ENCODE measurements around the gene STAB2.

DNA sequence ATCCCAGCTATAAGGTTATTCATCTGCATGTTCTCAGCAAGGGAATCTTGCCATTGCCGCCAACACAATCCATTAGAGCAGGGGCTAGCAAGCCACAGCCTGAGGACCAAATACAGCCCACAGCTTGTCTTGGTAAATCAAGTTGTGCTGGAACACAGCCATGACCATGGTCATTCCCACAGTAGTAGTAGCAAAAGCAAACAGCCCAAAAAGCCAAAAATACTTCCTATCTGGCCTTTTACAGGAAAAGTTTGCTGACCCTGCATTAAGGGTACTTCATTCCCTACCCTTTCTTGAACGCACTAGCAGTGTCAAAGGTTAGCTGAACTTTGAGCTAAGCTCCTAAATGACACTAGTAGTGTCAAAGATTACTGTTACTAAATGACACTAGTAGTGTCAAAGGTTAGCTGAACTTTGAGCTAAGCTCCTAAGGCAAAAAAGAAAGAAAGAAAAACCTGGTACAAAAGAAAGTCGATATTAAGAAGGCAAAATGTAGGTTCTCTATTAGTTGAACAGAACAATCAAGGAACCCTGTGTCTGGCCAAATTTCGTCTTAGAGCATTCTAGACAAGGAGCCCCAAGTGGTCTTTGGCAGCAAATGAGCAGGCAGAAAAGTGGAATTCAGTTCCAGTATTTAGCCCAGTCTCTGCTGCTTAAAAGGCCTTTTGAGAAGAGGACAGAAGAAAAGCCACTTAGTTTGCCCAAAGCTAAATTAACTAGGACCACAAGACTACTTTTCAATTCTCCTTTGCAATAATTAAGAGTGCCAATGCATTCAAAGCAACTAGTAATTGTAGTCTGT, 186.2 kb downstream of the STAB2 start:
- TF ChIP-seq, protein P1, sequence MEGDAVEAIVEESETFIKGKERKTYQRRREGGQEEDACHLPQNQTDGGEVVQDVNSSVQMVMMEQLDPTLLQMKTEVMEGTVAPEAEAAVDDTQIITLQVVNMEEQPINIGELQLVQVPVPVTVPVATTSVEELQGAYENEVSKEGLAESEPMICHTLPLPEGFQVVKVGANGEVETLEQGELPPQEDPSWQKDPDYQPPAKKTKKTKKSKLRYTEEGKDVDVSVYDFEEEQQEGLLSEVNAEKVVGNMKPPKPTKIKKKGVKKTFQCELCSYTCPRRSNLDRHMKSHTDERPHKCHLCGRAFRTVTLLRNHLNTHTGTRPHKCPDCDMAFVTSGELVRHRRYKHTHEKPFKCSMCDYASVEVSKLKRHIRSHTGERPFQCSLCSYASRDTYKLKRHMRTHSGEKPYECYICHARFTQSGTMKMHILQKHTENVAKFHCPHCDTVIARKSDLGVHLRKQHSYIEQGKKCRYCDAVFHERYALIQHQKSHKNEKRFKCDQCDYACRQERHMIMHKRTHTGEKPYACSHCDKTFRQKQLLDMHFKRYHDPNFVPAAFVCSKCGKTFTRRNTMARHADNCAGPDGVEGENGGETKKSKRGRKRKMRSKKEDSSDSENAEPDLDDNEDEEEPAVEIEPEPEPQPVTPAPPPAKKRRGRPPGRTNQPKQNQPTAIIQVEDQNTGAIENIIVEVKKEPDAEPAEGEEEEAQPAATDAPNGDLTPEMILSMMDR (IDR thresholded peaks at IDR 0.05; ENCODE audit: low read depth, low read length, poor library complexity, severe bottlenecking), result no peak
- TF ChIP-seq EZH2phosphoT487 (IDR thresholded peaks at IDR 0.05; ENCODE audit: borderline replicate concordance, low read length), result no peak

Measured in DOHH2 (cell line).